ENCODE results near the gene OSBPL2.

OSBPL2 gene

GRCh38 chr20:62205618-62206387, 32.5 kb upstream of the OSBPL2 start:
- no peak for DNase-seq (ENCODE audit: low read depth, low spot score)
- H3K27ac ChIP-seq = no peak overlapping the region

GRCh38 chr20:62206388-62206775, 31.9 kb upstream of the OSBPL2 start:
- no peak for DNase-seq (ENCODE audit: low read depth, low spot score)
- no peak overlapping the region for H3K27ac ChIP-seq

GRCh38 chr20:62208061-62208794, 30.1 kb upstream of the OSBPL2 start:
- no peak for DNase-seq (ENCODE audit: low read depth, low spot score)
- H3K27ac ChIP-seq = no peak overlapping the region

- DNase-seq (ENCODE audit: low read depth, low spot score) = no peak
- no peak overlapping the region for H3K27ac ChIP-seq
These were observed 29.2 kb upstream of the OSBPL2 start for GRCh38 chr20:62208795-62209755.

- no peak overlapping the region for H3K27ac ChIP-seq
- DNase-seq (ENCODE audit: low read depth, low spot score) = no peak
These were observed 28.3 kb upstream of the OSBPL2 start for GRCh38 chr20:62209850-62210495.

GRCh38 chr20:62210496-62210855, 27.8 kb upstream of the OSBPL2 start:
- DNase-seq (ENCODE audit: low read depth, low spot score) = no peak

GRCh38 chr20:62211216-62211615, 27.1 kb upstream of the OSBPL2 start:
- no peak for DNase-seq (ENCODE audit: low read depth, low spot score)

More at GRCh38 chr20:62210496-62210855, 27.8 kb upstream of the OSBPL2 start:
- H3K27ac ChIP-seq = no peak overlapping the region

GRCh38 chr20:62211769-62212288, 26.5 kb upstream of the OSBPL2 start:
- DNase-seq (ENCODE audit: low read depth, low spot score) = no peak
- no peak overlapping the region for H3K27ac ChIP-seq

More at GRCh38 chr20:62211216-62211615, 27.1 kb upstream of the OSBPL2 start:
- no peak overlapping the region for H3K27ac ChIP-seq

GRCh38 chr20:62212299-62212698, 26.0 kb upstream of the OSBPL2 start:
- DNase-seq (ENCODE audit: low read depth, low spot score) = no peak
- no peak overlapping the region for H3K27ac ChIP-seq

GRCh38 chr20:62214067-62214466, 24.3 kb upstream of the OSBPL2 start:
- H3K27ac ChIP-seq = no peak overlapping the region
- DNase-seq (ENCODE audit: low read depth, low spot score) = no peak

GRCh38 chr20:62215020-62215990, 23.0 kb upstream of the OSBPL2 start:
- DNase-seq (ENCODE audit: low read depth, low spot score) = no peak
- no peak overlapping the region for H3K27ac ChIP-seq

- no peak for DNase-seq (ENCODE audit: low read depth, low spot score)
- no peak overlapping the region for H3K27ac ChIP-seq
These were observed 22.2 kb upstream of the OSBPL2 start for GRCh38 chr20:62215991-62216635.

- DNase-seq (ENCODE audit: low read depth, low spot score) = no peak
- H3K27ac ChIP-seq = no peak overlapping the region
These were observed 21.4 kb upstream of the OSBPL2 start for GRCh38 chr20:62216636-62217566.

GRCh38 chr20:62217913-62218773, 20.2 kb upstream of the OSBPL2 start:
- DNase-seq (ENCODE audit: low read depth, low spot score) = no peak
- no peak overlapping the region for H3K27ac ChIP-seq

GRCh38 chr20:62219101-62219991, 19.0 kb upstream of the OSBPL2 start:
- DNase-seq (ENCODE audit: low read depth, low spot score) = no peak

More at GRCh38 chr20:62219101-62219991, 19.0 kb upstream of the OSBPL2 start:
- no peak overlapping the region for H3K27ac ChIP-seq

Measured in epithelial cell of prostate (primary cell).